ENCODE data around the gene LRRFIP1.

GRCh38 chr2:237742614-237743013 is 115.2 kb downstream of the LRRFIP1 start:
- no peak for TF ChIP-seq POLR2AphosphoS5 (IDR thresholded peaks at IDR 0.05; ENCODE audit: low read depth, low read length)
- no peak for TF ChIP-seq POLR2A (IDR thresholded peaks at IDR 0.05; ENCODE audit: low read depth, low read length)
- TF ChIP-seq SPI1 (IDR thresholded peaks at IDR 0.05; ENCODE audit: low read depth, low read length) = no peak
- no peak for TF ChIP-seq POU2F2 (IDR thresholded peaks at IDR 0.05; ENCODE audit: low read depth, low read length)
- no peak for TF ChIP-seq TAF1 (IDR thresholded peaks at IDR 0.05; ENCODE audit: low read depth, low read length)
- TF ChIP-seq PAX5 (IDR thresholded peaks at IDR 0.05; ENCODE audit: insufficient read depth, low read length, severe bottlenecking) = no peak
